Stomach (tissue), 9 donors: ENCODE results near the gene WBP4. TPM values are rescaled to one million over a fixed set of nuclear protein-coding genes. Genes with fewer than 3 reads are reported as not detected.

Source experiments
- DNase-seq, 2 donors: peaks; one replicate each; pipeline versions ENCODE4 v3.0.0 to v3.0.0-alpha.2; 2013 to 2019
- H3K27ac ChIP-seq, 5 donors: fragments of 200-600 bp in 4 of 5; sonication (generic) in 4 of 5; one replicate each; pipeline ENCODE4 v1.5.1; 2013 to 2019; ENCODE audit warnings: mild to moderate bottlenecking in 1 of 5, moderate library complexity in 1 of 5
- H3K27me3 ChIP-seq, 3 donors: fragments of 200-600 bp; sonication (generic); one replicate each; pipeline ENCODE4 v1.5.1; 2017 to 2019; ENCODE audit warnings: mixed run types in 1 of 3
- H3K36me3 ChIP-seq, 4 donors: fragments of 200-600 bp; sonication (generic); 1 replicate in 3 of 4; 2 replicates in 1 of 4; pipeline ENCODE4 v1.5.1; 2016 to 2019
- H3K4me1 ChIP-seq, 4 donors: fragments of 200-600 bp; sonication (generic); one replicate each; pipeline ENCODE4 v1.5.1; 2016 to 2019
- H3K4me3 ChIP-seq, 4 donors: fragments of 200-600 bp; sonication (generic) in 3 of 4; one replicate each; pipeline ENCODE4 v1.5.1; 2016 to 2019; ENCODE audit warnings: mild to moderate bottlenecking in 1 of 4
- H3K9me3 ChIP-seq, 4 donors: fragments of 200-600 bp; sonication (generic); one replicate each; pipeline ENCODE4 v1.5.1; 2016 to 2019
- CTCF ChIP-seq, 7 experiments: fragments of 450-650 bp in 4 of 7; fragments of 200-600 bp in 3 of 7; sonication (generic) in 3 of 7; IDR thresholded peaks; one replicate each; pipeline ENCODE4 v1.5.1; 2016 to 2019; ENCODE audit warnings: antibody characterized with exemption in 7 of 7, control low read depth in 2 of 7, mild to moderate bottlenecking in 1 of 7
- EP300 ChIP-seq: sonication (generic); formaldehyde crosslinking; IDR thresholded peaks from one replicate; pipeline ENCODE4 v1.6.1; 2017; ENCODE audit warnings: antibody characterized with exemption
- POLR2A ChIP-seq, 4 donors: fragments of 450-650 bp; IDR thresholded peaks; one replicate each; pipeline ENCODE4 v1.6.1; 2016; ENCODE audit warnings: antibody characterized with exemption in 4 of 4, control low read depth in 2 of 4, mild to moderate bottlenecking in 1 of 4, moderate library complexity in 1 of 4
- POLR2AphosphoS5 ChIP-seq, 3 donors: sonication (generic); formaldehyde crosslinking; IDR thresholded peaks; one replicate each; pipeline ENCODE4 v1.6.1; 2016; ENCODE audit warnings: antibody characterized with exemption in 3 of 3
- WGBS, 5 donors: extraction: QIAGEN DNeasy Blood & Tissue Kit in 3 of 5; methylation state at CpG; one replicate each; pipeline versions ENCODE4 v1.1.5 to v1.1.7; 2013 to 2018; 5-methylcytosine and 5-hydroxymethylcytosine counted together
- intact Hi-C: fragments of 100-400 bp; cut with DNase I; formaldehyde crosslinking; loops from one replicate; pipeline ENCODE4 v1.15.1; 2023; ENCODE audit warnings: low total_unique reads
- polyA plus RNA-seq, 3 donors: library from polyadenylated mRNA; stranded (reverse); fragments of 200-250 nt; gene quantifications; one replicate each; pipeline ENCODE4 v1.2.3, GENCODE V29; 2013
- total RNA-seq, 5 donors: library from RNA; depleted of rRNA; stranded (reverse); fragments of >200 nt; gene quantifications; one replicate each; pipeline versions ENCODE4 v1.1.0 to v1.2.3, GENCODE V29; 2014 to 2016
- donor health status: healthy with polysubstance abuse.
- donor health status: Bipolar disorder and iron deficiency.
- donor health status: healthy.

WBP4 gene
- total and polyA plus RNA-seq, 8 donors, result 0.58 to 18.9 (median 9.3) TPM

- intact Hi-C loops, result no loop called here
- 81 to 93% (median 91%) methylated on average over 4 of the region's 4 CpGs for WGBS, 5 donors
- no peak overlapping the region for H3K4me3 ChIP-seq
- no peak overlapping the region for H3K27ac ChIP-seq
- peaks cover 0 to 8% (median 6%) of the 10 kb centered on the region in 4 donors for H3K36me3 ChIP-seq
- no peaks in the 10 kb centered on the region for H3K27me3 ChIP-seq
- H3K9me3 ChIP-seq, result peaks cover 0 to 8% (median 0%) of the 10 kb centered on the region in 4 donors
- no peak for DNase-seq
- TF ChIP-seq CTCF (IDR thresholded peaks at IDR 0.05), result no peak
- TF ChIP-seq POLR2AphosphoS5 (IDR thresholded peaks at IDR 0.05), result no peak
- TF ChIP-seq EP300, result no peak
- no peak for TF ChIP-seq POLR2A (IDR thresholded peaks at IDR 0.05)
- peaks cover 21 to 60% (median 40%) of the 10 kb centered on the region in 4 donors for H3K4me1 ChIP-seq
Observed at GRCh38 chr13:41049480-41050440, 11.5 kb upstream of the WBP4 start.

GRCh38 chr13:41052441-41052840, 8.9 kb upstream of the WBP4 start:
- no peak for DNase-seq
- H3K27me3 ChIP-seq, result no peaks in the 10 kb centered on the region
- intact Hi-C loops, result no loop called here
- no peak overlapping the region for H3K4me3 ChIP-seq
- TF ChIP-seq EP300 (no peak), CTCF (IDR thresholded peaks at IDR 0.05) (no peak)
- peaks cover 34 to 87% (median 59%) of the 10 kb centered on the region in 4 donors for H3K4me1 ChIP-seq
- H3K27ac ChIP-seq, result peak overlapping the region in 4 of 5 donors; percentile 30 to 72 (median 54)
- peaks cover 0 to 8% (median 0%) of the 10 kb centered on the region in 4 donors for H3K9me3 ChIP-seq
- H3K36me3 ChIP-seq, result peaks cover 0 to 8% (median 6%) of the 10 kb centered on the region in 4 donors
- WGBS, 5 donors, result 55 to 75% (median 62%) methylated on average over 3 of the region's 3 CpGs

- no peak for TF ChIP-seq EP300
- no peak for TF ChIP-seq POLR2AphosphoS5 (IDR thresholded peaks at IDR 0.05)
- no peak for TF ChIP-seq POLR2A (IDR thresholded peaks at IDR 0.05)
- no peak for TF ChIP-seq CTCF (IDR thresholded peaks at IDR 0.05)
- no peaks in the 10 kb centered on the region for H3K27me3 ChIP-seq
- WGBS, 5 donors, result 40 to 57% (median 48%) methylated on average over 2 of the region's 2 CpGs
- H3K36me3 ChIP-seq, result peaks cover 0 to under 1% (median 0%) of the 10 kb centered on the region in 4 donors
- H3K4me3 ChIP-seq, result no peak overlapping the region
- intact Hi-C loops, result no loop called here
- DNase-seq, result no peak
- peak overlapping the region in 4 of 5 donors; percentile 44 to 72 (median 62) for H3K27ac ChIP-seq
- peaks cover 44 to 96% (median 67%) of the 10 kb centered on the region in 4 donors for H3K4me1 ChIP-seq
- no peaks in the 10 kb centered on the region for H3K9me3 ChIP-seq
Observed at GRCh38 chr13:41053384-41053826, 7.9 kb upstream of the WBP4 start.

GRCh38 chr13:41054212-41054877, 7.0 kb upstream of the WBP4 start:
- H3K9me3 ChIP-seq, result no peaks in the 10 kb centered on the region
- H3K36me3 ChIP-seq, result no peaks in the 10 kb centered on the region
- peaks cover 52 to 100% (median 74%) of the 10 kb centered on the region in 4 donors for H3K4me1 ChIP-seq
- no peaks in the 10 kb centered on the region for H3K27me3 ChIP-seq
- intact Hi-C loops, result no loop called here
- DNase-seq, result peak in 1 of 2 donors; percentile 81
- TF ChIP-seq POLR2AphosphoS5 (IDR thresholded peaks at IDR 0.05), result no peak
- TF ChIP-seq CTCF (IDR thresholded peaks at IDR 0.05), result peak in 3 of 7 experiments; percentile 34 to 55 (median 45)
- no peak for TF ChIP-seq POLR2A (IDR thresholded peaks at IDR 0.05)
- no peak for TF ChIP-seq EP300
- H3K27ac ChIP-seq, result peak overlapping the region in 4 of 5 donors; percentile 44 to 72 (median 62)
- 43 to 44% (median 43%) methylated on average over 9 of the region's 9 CpGs for WGBS, 5 donors
- H3K4me3 ChIP-seq, result no peak overlapping the region
